Gastroesophageal sphincter (tissue), 4 donors: ENCODE results near the gene MTTP. TPM values are rescaled to one million over a fixed set of nuclear protein-coding genes. Genes with fewer than 3 reads are reported as not detected.

ENCODE experiments used
- ATAC-seq: fragments of 150-250 bp; one replicate; pipeline ENCODE4 v1.9.1; 2016; ENCODE audit warnings: mild to moderate bottlenecking, moderate library complexity
- H3K27ac ChIP-seq, 4 donors: fragments of 200-600 bp; sonication (generic) in 3 of 4; 1 replicate in 3 of 4; 2 replicates in 1 of 4; pipeline ENCODE4 v1.5.1; 2016 to 2019
- H3K27me3 ChIP-seq: fragments of 200-600 bp; sonication (generic); one replicate; pipeline ENCODE4 v1.5.1; 2019
- H3K36me3 ChIP-seq, 2 donors: fragments of 200-600 bp; sonication (generic); one replicate each; pipeline ENCODE4 v1.5.1; 2019; ENCODE audit warnings: control low read depth in 1 of 2
- H3K4me1 ChIP-seq, 3 donors: fragments of 200-600 bp; sonication (generic); 1 replicate in 2 of 3; 2 replicates in 1 of 3; pipeline ENCODE4 v1.5.1; 2016 to 2019; ENCODE audit warnings: control low read depth in 2 of 3
- H3K4me3 ChIP-seq, 2 donors: fragments of 200-600 bp; sonication (generic); one replicate each; pipeline ENCODE4 v1.5.1; 2019; ENCODE audit warnings: mild to moderate bottlenecking in 1 of 2, moderate library complexity in 1 of 2
- H3K9me3 ChIP-seq, 3 donors: fragments of 200-600 bp; sonication (generic); one replicate each; pipeline ENCODE4 v1.5.1; 2017 to 2019; ENCODE audit warnings: control low read depth in 2 of 3
- CTCF ChIP-seq, 4 experiments: fragments of 200-600 bp in 2 of 4; fragments of 450-650 bp in 2 of 4; sonication (generic) in 1 of 4; IDR thresholded peaks; one replicate each; pipeline ENCODE4 v1.5.1; 2017 to 2019; ENCODE audit warnings: antibody characterized with exemption in 4 of 4, mild to moderate bottlenecking in 2 of 4, moderate library complexity in 2 of 4
- EP300 ChIP-seq: sonication (generic); formaldehyde crosslinking; IDR thresholded peaks from one replicate; pipeline ENCODE4 v1.6.1; 2017; ENCODE audit warnings: antibody characterized with exemption, mild to moderate bottlenecking
- POLR2A ChIP-seq, 2 donors: fragments of 450-650 bp; IDR thresholded peaks; one replicate each; pipeline ENCODE4 v1.6.1; 2017; ENCODE audit warnings: antibody characterized with exemption in 2 of 2, mild to moderate bottlenecking in 2 of 2, moderate library complexity in 1 of 2
- POLR2AphosphoS5 ChIP-seq: sonication (generic); formaldehyde crosslinking; IDR thresholded peaks from one replicate; pipeline ENCODE4 v1.6.1; 2017; ENCODE audit warnings: antibody characterized with exemption
- WGBS, 2 donors: methylation state at CpG; one replicate each; pipeline ENCODE4 v1.1.5; 2018; ENCODE audit warnings: low coverage in 1 of 2; 5-methylcytosine and 5-hydroxymethylcytosine counted together
- total RNA-seq, 4 donors: library from RNA; depleted of rRNA; stranded (reverse); fragments of >200 nt; gene quantifications; one replicate each; pipeline ENCODE4 v1.1.0, GENCODE V29; 2016

MTTP gene
- total RNA-seq, 4 donors from 2014 or later = 0.16 to 3.5 (median 1.2) TPM

DNA sequence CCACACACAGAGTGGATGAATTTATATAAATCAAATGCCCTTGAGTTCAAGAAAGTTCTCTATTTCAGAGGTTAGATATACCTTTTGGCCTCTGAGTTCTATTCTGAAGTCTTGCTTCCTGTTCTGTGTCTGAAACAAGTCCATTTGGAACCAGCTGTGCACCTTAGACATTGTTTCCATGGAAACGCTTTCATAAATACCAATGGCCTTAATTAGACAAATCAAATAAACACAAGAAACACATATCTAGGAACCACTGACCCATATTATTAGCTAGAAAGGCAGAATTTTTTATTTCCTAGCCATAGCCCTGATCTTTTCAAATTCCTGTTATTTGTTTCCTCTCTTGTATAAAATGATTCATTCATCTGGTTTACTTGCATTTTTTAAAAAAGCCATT, 91.4 kb downstream of the MTTP start:
- no peak overlapping the region for H3K27ac ChIP-seq
- no peaks in the 10 kb centered on the region for H3K27me3 ChIP-seq

DNA sequence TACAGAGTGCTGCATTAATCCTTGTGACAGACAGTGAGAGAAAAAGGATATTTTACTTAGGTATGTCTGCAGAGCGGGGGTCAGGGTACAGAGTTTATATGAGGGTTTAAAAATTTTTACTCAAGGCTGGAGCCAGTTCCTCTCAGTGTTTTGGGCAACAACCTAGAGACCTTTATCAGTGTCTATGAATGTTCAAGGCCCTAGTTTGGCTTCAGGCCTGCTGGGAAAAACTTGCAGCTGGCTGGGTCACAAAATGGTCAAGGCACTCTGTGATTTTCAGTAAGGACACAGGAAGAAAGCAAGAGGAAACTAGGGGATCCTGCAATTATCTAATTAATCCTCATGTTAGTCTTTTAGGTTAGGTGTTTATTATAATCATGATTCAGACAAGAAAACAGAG, 93.8 kb downstream of the MTTP start:
- WGBS, 2 donors = 54 to 80% methylated on average over 1 of the region's 1 CpG
- no peak for TF ChIP-seq EP300
- no peak for TF ChIP-seq CTCF (IDR thresholded peaks at IDR 0.05)
- TF ChIP-seq POLR2A (IDR thresholded peaks at IDR 0.05) = no peak
- TF ChIP-seq POLR2AphosphoS5 = no peak
- Histone ChIP-seq H3K27ac (no peak overlapping the region), H3K4me3 (no peak overlapping the region), H3K27me3 (no peaks in the 10 kb centered on the region), H3K36me3 (no peaks in the 10 kb centered on the region), H3K4me1 (peaks cover 0 to 32% (median 0%) of the 10 kb centered on the region in 3 donors), H3K9me3 (peaks cover 0 to 19% (median 0%) of the 10 kb centered on the region in 3 donors)
- ATAC-seq = no peak

More for the DNA sequence above, 91.4 kb downstream of the MTTP start:
- peaks cover 0 to 32% (median 0%) of the 10 kb centered on the region in 3 donors for H3K4me1 ChIP-seq
- WGBS, 2 donors = 42 to 53% methylated on average over 1 of the region's 1 CpG
- no peaks in the 10 kb centered on the region for H3K9me3 ChIP-seq
- no peak for TF ChIP-seq POLR2A (IDR thresholded peaks at IDR 0.05)
- no peak for TF ChIP-seq POLR2AphosphoS5
- no peak for TF ChIP-seq EP300
- no peak for TF ChIP-seq CTCF (IDR thresholded peaks at IDR 0.05)
- no peaks in the 10 kb centered on the region for H3K36me3 ChIP-seq
- ATAC-seq = no peak
- no peak overlapping the region for H3K4me3 ChIP-seq

DNA sequence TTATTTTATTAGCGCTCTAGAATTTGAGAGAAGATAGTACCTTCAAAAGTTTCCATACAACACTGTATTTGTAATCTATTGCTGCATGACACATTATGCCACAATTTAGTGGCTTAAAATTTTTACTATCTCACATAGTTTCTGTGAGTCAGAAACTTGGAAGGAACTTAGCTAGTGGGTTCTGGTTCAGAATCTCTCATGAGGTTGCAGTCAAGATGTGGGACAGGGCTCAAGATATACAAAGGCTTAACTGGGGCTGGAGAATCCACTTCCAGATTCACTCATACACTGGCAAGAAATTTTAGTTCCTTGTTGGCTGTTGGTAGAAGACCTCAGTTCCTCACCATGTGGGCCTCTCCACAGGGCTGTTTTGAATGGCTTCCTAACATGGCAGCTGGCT, 94.5 kb downstream of the MTTP start:
- TF ChIP-seq POLR2AphosphoS5 (no peak), EP300 (no peak), CTCF (IDR thresholded peaks at IDR 0.05) (no peak), POLR2A (IDR thresholded peaks at IDR 0.05) (no peak)
- Histone ChIP-seq H3K4me1 (peaks cover 0 to 29% (median 0%) of the 10 kb centered on the region in 3 donors), H3K36me3 (no peaks in the 10 kb centered on the region), H3K27ac (no peak overlapping the region), H3K4me3 (no peak overlapping the region), H3K27me3 (no peaks in the 10 kb centered on the region), H3K9me3 (peaks cover 0 to 25% (median 0%) of the 10 kb centered on the region in 3 donors)
- ATAC-seq = no peak
- 75 to 95% methylated on average over 1 of the region's 1 CpG for WGBS, 2 donors

DNA sequence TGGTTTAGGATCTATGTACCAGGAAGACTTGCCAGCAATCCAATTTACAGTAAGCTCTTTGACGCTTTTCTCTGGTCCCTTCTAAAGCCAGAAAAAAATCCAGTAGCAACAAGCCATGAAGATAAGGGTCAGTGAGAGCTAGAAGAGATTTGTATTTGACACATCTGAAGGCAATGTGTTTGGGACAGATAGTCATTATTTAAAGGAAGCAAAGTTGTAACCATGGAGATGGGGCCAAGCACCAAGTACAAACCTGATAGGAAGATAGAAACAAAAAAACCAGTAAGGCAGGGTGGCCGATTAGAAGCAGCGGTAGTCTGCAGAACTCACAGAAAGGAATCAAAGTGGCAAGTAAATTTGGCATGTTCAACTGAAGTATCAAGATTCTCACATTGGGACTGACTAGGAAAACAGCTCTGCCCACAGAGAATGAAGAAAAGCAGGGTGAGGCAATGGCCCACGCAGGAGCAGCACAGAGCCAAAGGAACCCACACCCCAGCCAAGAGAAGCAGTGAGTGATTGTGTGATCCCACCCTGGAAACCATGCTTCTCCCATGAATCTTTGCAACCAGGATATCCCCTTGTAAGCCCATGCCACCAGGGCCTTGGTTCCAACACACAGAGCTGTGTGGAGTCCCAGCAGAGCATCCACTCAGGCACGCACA, 95.9 kb downstream of the MTTP start:
- H3K9me3 ChIP-seq = peaks cover 0 to 29% (median 0%) of the 10 kb centered on the region in 3 donors
- H3K27ac ChIP-seq = no peak overlapping the region
- ATAC-seq = no peak
- TF ChIP-seq EP300 = no peak
- TF ChIP-seq POLR2A (IDR thresholded peaks at IDR 0.05) = no peak
- no peak for TF ChIP-seq POLR2AphosphoS5
- no peak for TF ChIP-seq CTCF (IDR thresholded peaks at IDR 0.05)
- no peaks in the 10 kb centered on the region for H3K27me3 ChIP-seq
- no peaks in the 10 kb centered on the region for H3K36me3 ChIP-seq
- 36 to 69% methylated on average over 4 of the region's 5 CpGs for WGBS, 2 donors
- peaks cover 0 to 16% (median 0%) of the 10 kb centered on the region in 3 donors for H3K4me1 ChIP-seq
- no peak overlapping the region for H3K4me3 ChIP-seq

Other genes with a start within 250 kb of the MTTP start
- 10 to 100 TPM in 1 of 4 donors, 1 to 10 TPM in 3; 2.6 to 11.3 (median 7.2) TPM for gene ADH1C, start 222.1 kb upstream of the MTTP start, total RNA-seq
- gene ADH7, start 139.5 kb upstream of the MTTP start, total RNA-seq = 1 to 10 TPM in 2 of 4 donors, under 1 TPM in 1, not detected in 1; 0.13 to 9.9 (median 1.2) TPM
- not detected for gene C4orf17, start 63.8 kb upstream of the MTTP start, total RNA-seq
- 10 to 100 TPM in 1 of 4 donors, 1 to 10 TPM in 3; 3.8 to 10.2 (median 5.7) TPM for gene TRMT10A, start 10.8 kb upstream of the MTTP start, total RNA-seq
- 1 to 10 TPM in 1 of 4 donors, under 1 TPM in 3; under 0.01 to 3.6 (median 0.60) TPM for gene C4orf54, start 83.0 kb downstream of the MTTP start, total RNA-seq
- 1 to 10 TPM in 3 of 4 donors, under 1 TPM in 1; 0.73 to 6.3 (median 1.8) TPM for gene DAPP1, start 242.0 kb downstream of the MTTP start, total RNA-seq